HG03354 (cell line): ENCODE results near the gene MAG.
"Not testable (repeated sequence)": the region's sequence is repeated elsewhere in the genome, so short reads cannot be mapped to it uniquely, and the experiment has no call there.

ENCODE experiments used
- ATAC-seq: cut with Tn5 transposase; IDR thresholded peaks from one replicate; pipeline ENCODE4 v1.9.1; 2021; ENCODE audit warnings: mild to moderate bottlenecking; ENCODE audit not compliant: unreplicated experiment, poor library complexity, severe bottlenecking

Gene MAG

DNA sequence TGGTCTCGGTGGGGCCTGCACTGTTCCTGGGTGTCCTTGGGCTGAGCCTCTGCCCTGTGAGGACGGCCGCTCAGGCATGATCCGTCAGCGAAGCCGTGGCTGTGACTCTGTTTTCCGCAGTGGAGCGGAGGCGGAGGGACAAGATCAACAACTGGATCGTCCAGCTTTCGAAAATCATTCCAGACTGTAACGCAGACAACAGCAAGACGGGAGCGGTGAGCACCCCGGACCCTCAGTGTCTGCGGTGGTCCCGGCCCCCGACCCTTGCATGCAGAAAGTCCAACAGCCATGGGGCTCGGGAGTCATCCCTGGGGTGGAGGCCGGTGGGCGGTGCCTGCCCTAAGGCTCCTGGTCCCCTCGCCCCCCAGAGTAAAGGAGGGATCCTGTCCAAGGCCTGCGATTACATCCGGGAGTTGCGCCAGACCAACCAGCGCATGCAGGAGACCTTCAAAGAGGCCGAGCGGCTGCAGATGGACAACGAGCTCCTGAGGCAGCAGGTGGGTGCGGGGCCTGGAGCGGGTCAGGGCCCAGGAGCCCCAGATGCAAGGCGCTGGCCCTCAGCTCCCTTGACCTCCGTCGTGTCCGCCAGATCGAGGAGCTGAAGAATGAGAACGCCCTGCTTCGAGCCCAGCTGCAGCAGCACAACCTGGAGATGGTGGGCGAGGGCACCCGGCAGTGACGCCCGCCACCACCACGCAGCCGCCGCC lies 13.2 kb upstream of the MAG start:
- ATAC-seq = no peak

DNA sequence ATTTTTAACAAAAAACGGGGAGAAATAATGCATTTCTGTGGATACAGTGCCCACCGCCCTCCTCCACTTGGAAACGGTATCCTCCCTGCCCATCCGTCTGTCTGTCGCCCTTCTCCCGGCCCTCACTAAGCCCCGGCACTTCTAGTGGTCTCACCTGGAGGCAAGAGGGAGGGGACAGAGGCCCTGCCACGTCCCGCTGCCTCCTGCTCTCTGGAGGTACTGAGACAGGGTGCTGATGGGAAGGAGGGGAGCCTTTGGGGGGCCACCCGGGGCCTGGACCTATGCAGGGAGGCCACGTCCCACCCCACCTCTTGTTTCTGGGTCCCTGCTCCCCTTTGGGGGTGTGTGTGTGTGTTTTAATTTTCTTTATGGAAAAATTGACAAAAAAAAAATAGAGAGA lies 12.6 kb upstream of the MAG start:
- no peak for ATAC-seq

DNA sequence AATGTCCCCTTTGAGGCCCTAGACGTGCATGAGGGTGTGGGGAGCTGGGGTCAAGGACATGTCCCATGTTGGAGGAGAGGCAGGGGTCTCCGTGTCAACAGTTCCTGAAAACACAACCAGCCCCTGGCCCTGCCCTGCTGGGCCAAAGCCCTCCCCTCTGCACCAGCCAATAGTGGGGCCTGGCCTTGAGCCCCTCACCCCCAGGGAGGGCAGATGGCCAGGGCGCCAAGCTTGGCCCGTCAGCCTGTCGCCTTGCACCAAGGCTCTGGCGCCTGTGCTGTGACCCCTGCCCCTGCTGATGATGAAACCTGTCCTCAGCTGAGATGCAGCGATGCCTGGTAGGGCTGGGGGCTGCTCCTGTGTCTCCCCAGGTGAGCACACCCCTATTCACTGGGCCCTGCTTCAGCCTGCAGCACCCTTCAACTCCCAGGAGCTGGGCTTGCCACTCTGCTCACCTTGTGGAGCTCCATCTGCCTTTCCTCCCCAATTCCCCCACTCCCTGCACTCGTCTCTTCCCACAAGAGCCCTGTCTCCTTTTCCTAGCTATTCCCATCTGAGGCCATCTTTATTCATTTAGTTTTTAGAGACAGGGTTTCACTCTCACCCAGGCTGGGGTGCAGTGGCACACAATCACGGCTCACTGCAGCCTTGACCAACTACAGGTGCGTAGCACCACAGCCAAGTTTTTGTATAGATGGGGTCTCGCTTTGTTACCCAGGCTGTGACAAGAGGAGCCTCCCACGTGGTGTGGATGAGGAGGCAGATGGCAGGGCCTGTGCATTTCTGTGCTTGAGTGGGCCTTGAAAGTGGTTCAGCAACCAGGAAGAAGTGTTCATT lies 11.8 kb upstream of the MAG start:
- ATAC-seq = no peak

DNA sequence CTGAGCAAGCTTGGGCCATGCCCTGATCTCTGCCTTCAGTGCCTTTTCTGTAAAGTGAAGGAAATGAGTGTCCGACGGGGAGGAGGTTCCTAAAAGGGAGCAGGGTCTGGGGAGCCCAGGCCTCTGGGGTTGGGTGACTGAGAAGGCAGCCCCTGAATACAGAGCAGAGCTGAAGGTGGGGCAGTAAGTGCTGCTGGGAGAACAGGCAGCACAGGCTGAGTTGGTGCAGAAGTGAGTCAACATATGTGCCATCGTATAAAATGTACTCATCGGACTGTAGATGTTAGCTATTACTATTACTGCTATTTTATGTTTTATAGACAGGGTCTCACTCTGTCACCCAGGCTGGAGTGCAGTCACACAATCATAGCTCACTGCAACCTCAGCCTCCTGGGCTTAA lies 10.7 kb upstream of the MAG start:
- ATAC-seq = no peak

DNA sequence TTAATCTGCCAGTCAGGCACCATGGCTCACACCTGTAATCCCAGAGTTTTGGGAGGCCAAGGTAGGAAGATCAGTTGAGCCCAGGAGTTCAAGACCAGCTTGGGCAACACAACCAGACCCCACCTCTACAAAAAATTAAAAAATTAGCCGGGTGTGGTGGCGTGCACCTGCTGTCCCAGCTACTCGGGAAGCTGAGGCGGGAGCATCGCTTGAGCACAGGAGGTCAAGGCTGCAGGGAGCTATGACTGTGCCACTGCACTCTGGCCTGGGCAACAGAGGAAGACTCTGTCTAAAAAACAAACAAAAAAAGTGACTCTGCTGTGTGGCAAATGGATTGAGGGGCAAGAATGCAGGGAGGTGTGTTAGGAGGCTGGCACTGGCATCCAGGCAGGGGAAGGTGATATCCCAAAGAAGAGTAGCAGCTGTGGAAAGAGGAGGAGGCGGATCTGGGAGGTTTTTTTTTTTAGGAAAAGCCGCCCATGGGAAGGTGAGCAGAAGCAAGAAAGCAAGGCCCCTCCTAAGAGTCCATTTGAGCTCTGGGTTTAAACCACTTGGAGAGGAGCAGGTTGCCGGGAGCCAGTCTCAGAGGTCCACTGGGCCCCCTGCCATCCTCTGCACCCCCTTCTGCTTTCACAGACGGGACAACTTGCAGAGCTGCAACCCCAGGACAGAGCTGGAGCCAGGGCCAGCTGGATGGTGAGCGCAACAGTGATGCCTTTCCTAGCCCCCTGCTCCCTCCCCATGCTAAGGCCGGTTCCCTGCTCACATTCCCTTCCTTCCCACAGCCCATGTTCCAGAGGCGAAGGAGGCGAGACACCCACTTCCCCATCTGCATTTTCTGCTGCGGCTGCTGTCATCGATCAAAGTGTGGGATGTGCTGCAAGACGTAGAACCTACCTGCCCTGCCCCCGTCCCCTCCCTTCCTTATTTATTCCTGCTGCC lies 7.5 kb upstream of the MAG start:
- ATAC-seq = no peak

DNA sequence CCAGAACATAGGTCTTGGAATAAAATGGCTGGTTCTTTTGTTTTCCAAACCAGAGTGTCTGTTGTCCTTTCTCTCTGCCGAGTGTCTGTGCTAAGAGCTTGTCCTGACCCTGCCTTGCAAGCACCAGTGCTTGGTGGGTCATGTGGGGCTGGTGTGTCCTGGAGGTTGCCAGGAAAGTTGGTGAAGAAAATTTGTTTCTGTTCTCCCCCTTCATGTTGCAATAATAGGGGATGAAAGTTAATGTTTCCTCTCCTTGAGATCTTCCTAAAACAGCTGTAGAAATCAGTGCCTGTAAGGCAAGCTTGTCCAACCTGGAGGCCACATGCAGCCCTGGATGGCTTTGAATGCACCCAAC lies 6.9 kb upstream of the MAG start:
- no peak for ATAC-seq

DNA sequence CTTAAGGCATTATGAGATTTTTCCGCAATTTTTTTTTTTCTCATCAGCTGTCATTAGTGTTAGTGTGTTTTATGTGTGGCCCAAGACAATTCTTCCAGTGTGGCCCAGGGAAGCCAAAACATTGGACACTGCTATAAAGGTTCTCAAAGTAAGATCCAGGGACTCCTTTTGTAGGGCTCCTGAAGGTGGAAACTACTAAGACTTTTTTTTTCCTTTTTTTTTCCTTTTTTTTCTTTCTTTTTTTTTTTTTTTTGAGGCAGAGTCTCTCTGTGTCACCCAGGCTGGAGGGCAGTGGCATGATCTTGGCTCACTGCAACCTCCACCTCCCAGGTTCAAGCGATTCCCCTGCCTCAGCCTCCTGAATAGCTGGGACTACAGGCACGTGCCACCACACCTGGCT lies 6.5 kb upstream of the MAG start:
- ATAC-seq = not testable (repeated sequence)

DNA sequence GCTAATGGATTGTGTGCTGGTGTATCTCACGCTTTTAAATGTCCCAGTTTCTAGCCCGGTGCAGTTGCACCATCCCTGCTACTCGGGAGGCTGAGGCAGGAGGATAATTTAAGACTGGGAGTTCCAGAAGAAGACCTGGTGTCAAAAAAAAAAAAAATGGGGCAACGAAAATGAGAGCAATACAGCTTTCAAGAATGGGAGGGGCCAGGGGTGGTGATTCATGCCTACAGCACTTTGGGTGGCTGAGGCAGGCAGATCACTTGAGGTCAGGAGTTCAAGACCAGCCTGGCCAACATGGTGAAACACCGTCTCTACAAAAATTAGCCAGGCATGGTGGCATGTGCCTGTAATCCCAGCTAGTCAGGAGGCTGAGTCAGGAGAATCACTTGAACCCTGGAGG lies 5.9 kb upstream of the MAG start:
- ATAC-seq = not testable (repeated sequence)

DNA sequence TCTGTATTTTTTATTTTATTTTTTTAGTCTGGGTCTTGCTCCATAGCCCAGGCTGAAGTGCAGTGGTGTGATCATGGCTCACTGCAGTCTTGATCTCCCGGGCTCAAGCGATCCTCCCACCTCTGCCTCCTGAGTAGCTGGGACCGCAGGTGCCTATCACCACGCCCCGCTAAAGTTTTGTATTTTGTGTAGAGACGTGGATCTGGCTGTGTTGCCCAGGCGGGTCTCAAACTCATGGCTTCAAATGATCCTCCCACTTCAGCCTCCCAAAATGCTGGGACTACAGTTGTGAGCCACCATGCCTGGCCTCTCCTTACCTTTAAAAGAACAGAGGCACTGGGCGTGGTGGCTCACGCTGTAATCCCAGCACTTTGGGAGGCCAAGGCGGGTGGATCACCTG lies 4.2 kb upstream of the MAG start:
- no peak for ATAC-seq

DNA sequence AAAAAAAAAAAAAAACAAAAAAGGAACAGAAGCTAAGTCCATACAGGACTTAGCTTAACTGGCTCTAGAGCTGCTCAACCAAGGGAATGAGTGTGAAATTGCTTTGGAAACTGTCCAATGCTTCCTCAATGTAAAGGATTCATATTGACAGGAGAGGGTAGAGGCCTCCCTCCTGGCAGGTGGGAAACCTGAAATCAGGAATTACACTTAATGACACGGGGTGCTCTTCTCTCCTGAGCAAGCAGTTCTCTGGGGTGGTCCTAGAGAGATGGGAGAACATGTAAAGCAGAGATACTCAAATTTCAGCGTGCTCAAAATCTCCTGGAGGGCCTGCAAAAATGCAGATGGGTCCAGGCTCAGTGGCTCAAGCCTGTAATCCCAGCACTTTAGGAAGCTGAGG lies 3.6 kb upstream of the MAG start:
- no peak for ATAC-seq

DNA sequence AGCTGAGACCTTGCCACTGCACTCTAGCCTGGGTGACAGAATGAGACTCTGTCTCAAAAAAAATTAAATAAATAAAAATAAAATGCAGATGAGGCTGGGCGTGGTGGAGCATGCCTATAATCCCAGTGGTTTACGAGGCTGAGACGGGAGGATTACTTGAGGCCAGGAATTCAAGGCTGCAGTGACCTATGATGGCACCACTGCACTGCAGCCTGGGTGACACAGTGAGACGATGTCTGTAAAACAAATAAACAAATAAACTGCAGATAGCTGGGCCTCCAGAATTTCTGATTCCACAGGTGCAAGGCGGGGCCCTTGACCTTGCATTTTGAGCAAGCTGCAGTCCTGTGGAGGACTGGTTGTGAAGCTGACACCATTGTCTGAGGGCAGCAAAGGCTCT lies 3.1 kb upstream of the MAG start:
- no peak for ATAC-seq

DNA sequence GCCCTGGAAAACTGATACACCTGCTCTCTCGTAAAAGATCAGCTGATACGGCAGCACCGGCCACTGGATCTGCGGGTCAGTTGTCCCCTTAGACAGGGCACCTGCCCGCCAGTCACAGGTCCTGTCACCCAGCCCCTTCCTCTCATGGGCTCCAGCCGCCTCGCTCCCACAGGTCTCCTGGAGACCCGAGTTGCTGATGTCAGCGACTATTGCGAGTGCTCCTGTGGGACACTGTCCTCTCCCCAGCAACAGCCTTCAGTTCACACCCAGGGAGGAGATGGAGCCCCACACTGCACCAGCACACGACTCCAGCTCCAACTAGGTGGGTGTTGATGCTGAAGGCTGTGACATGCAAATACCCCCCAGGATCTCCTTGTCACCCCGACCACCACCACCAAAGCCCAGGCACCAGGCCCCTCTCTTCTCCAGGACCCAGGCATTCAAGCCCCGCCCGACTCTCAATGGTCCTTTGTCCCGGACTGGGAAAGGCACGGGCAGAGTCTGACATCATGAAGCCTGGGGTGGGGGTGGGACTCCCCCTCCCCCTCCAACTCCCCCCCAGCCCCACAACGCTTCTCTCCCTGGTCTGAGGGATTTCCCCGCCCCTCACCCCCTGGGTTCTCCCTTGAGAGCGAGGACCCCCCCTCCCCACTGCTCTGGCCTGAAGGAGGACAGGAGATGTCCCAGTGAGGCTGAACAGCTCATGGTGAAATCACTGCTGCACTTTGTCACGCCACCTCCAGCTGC lies 1.4 kb upstream of the MAG start:
- ATAC-seq = no peak

DNA sequence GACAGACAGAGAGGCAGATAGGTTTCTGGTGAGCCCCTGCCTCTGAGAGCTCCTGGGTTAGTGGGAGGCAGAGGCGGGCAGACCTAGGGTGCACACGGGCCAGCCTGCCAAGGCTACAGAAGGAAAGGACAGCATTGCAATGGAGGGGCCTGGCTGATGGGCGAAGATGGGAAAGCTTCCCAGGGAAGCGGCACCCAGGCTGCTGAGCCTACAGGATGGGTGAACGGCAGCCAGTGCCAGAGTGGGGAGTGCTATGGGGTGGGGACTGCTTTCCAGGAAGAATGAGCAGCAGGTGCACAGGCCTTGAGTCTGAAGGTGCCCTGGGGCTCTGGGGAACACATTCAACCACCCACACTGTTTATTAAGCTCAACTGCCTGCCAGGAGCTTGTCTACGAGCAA lies 702 bp upstream of the MAG start:
- ATAC-seq = no peak

DNA sequence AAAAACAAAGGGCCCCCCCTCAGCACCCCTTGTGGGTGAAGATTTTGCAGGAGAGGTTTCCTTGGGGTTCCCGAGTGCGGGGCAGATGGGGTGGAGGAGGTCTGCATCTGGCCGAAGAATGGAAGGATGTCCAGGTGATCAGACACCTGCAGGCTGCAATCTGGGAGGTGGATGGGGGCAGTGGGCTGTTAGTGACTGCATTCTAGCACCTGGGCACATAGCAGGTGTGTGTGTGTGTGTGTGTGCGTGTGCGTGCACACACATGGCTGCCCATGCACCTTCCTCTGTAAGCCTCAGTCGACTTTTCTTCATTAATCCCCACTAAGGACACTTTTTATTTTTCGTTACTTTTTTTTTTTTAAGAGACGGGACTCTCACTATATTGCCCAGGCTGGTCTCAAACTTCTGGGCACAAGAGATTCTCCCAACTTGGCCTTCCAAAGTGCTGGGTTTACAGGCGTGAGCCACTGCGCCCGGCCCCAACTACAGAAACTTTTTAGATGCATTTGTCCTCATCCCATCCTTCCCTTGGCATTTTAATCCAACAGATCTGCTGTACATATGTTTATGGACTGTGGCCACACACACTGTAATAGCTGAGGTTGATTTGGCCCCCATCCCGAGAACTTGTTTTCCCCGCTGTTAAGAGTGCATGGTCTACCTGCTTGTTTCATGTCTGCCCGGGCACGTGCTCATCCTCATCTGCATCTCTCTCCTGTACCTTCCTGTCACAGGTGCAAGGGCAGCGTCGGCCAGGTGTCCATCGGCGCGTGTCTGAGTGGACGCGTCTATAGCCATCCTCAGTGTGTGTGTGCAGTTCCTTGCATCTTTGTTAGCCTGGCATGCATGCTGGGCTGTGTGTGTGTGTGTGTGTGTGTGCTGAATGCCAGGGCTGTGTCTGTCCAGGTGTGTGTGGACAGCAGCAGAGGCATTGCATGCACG lies 731 bp downstream of the MAG start:
- no peak for ATAC-seq

DNA sequence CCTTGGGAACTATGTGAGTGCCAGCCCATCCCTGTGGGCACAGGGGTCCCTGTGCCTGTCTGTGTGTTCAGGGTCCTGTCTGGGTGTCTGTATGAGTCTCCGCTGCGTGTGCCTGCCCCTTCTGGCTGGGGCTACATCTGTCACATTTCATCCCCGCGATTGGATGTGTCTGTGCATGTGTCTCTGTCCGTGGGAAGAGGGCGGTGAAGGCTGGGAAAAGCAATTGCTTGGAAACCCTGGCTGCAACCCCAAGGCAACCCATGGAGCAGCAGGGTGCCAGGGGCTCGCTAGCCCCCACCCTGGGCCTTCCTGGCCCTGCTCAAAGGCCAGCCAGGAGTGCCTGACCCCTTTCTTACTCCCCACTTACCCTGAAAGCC lies 1.4 kb downstream of the MAG start:
- no peak for ATAC-seq

DNA sequence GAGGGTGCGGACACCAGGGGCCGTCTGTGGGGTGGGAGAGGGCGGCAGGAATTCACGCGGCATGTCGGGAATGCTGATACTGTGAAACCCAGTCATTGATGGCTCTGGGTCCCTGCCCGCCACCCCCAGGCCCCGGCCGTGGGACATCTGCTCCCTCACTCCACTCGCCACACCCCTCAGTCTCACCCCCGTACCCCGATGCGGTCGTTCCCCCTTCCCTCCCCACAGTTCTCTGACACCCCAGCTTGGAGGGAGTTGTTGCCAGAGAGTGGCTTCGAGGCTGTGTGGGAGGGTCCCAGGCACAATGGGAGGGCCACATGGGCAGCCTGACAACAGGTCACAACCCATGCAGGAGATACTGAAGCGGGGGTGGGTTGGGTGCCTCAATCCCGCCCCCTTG lies 1.8 kb downstream of the MAG start:
- no peak for ATAC-seq

DNA sequence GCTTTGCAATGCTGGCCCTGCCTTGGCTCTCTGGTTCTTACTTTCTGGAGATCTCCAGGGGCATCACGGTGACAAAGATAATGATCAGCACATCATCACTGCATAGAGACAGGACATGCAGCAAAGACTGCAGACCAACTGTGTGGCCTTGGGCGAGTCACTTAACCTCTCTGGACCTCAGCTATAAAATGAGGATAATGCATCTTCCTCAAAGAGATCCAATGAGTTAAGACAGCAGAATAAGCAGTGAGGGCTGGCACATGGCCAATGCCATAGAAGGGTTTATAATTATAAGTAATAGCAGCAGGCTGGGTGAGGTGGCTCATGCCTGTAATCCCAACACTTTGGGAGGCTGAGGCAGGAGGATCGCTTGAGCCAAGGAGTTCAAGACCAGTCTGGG lies 2.4 kb downstream of the MAG start:
- ATAC-seq = no peak

DNA sequence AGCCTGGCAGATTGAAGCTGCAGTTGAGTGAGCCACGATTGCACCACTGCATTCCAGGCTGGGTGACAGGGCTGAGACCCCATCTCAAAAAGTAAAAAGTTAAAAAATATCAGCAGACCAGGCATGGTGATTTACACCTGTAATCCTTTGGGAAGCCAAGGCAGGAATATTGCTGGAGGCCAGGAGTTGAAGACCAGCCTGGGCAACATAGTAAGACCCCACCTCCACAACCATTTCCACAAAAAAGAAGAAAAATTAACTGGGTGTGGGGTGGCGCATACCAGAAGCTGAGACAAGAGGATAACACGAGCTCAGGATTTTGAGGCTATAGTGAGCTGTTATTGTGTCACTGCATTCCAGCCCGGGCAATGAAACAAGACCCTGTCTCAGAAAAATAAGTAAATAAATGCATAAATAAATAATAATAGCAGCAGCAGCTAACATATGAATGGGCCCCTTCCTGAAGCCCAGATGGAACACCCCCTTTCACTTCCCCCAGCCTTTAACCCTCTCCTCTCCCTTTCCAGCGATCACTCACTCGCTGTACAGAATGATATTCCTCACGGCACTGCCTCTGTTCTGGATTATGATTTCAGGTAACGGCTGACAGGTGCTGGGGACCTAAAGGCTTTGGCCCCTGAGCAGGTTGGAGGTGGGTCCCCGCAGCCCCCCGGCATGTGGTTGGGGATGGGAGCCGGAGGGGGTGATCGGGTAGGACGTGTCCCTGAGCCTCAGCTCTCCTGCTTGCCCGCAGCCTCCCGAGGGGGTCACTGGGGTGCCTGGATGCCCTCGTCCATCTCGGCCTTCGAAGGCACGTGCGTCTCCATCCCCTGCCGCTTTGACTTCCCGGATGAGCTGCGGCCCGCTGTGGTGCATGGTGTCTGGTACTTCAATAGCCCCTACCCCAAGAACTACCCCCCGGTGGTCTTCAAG lies 3.2 kb downstream of the MAG start:
- no peak for ATAC-seq
